ENCODE results near the gene BORA.
"Not testable (repeated sequence)": the region's sequence is repeated elsewhere in the genome, so short reads cannot be mapped to it uniquely, and the experiment has no call there.

BORA gene

GRCh38 chr13:72727417-72728289 is at the start of gene BORA, which contains the start of gene MZT1:
TSS of gene BORA (plus strand) at chr13:72727923. CDS start at chr13:72728941, 1,018 bp downstream.
TSS of gene MZT1 (minus strand) at chr13:72727629. CDS start at chr13:72727602, 27 bp downstream.
- DNase-seq, result peak; percentile 98

DNA sequence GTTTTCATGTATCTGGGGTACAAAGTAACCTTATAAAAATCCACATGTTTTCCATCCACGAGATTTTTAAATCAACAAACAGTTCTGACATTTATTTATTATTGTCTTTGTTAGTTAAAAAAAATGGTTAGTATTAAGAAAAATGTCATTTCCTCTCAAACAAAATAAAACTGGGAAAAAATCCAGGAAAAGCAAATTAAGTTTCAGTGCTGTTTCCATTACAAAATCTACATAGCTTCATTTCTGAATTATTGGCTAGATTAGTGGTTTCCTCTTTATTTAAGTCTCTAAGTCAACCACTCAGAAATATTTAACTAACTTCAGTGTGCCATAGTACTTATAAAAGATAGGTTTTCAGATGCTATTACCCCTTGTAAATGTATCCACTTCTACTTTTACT is 49.4 kb upstream of the BORA start:
- DNase-seq, result no peak

GRCh38 chr13:72680353-72680752 is 47.4 kb upstream of the BORA start:
- no peak for DNase-seq

DNA sequence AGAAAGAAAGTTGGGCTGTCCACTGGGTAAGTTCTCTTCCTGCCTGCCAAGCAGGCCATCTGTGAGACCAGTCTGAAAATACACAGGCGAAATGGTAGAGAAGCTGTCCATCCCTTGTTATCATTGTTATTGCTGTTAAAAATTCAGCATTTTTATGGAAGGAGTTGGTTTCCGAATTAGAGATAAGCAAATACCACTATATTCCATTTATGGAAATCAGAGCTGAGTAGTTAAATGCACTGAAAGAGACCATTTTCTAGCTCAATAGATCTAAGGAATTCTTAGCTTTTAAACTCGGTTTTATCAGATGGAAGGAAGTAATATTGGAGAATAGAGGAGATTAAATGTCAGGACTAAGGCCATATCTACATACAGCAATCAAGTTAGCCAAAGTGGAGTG is 41.0 kb upstream of the BORA start:
- DNase-seq, result no peak

DNA sequence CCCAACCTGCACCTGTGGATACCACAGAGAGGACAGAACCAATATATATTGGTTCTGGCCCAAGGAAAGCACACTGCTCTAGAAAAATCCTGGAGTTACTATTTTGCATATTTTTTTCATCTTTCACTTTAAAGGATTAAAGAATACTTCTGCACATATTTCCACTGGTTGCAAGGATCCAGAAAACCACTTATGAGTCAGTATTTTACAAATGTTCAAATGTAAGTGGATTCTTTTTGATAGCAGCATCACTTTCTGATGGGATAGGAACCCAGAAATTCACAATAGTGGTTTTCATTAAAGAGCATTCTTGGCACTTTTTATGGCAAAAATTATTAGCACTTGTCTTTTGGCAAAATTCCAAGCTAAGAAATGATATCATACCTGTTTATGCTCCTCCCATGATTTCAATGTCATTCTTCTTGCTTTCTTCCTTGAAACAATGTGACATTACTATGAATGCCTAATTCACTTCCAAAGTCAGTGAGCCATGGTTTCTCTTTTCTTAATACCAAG is 38.5 kb upstream of the BORA start:
- no peak for DNase-seq

- DNase-seq, result no peak
Observed at GRCh38 chr13:72692884-72693514, 34.7 kb upstream of the BORA start.

DNA sequence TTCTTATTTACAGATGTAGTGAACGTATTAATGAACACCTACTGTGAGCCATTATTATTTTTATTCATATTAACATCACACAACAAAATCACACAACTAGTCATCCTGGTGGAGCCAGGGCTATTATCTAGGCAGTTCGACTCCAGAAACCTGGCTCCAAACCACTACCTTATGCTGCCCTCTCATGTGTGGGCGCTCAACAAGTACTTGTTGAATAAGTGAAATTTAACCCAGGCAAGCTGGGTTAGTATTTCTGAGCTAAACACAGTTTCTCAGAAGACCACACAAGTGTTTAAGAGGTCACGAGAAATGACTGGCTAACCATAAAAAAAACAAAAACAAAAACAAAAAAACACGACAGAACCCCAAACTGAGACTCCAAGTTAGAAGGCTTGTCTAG is 33.9 kb upstream of the BORA start:
- DNase-seq, result no peak

DNA sequence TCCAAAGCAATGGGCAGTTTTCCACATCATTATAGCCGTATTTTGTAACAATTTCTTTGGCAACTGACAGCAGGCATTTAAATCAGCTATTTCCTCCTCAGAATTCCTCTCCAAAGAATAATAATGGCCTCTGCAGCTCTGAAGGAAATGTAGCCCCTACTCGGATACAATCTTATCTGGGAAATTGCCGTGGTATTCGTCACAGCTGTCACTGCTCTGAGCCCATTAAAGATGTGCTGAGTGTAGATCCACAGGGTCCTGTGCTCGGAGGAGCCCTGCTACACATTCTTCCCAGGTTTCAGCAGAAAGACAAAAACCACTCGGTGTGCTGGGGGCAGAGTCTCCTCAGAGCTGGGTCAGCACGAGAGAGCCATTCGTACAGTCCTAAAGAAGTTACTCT is 33.4 kb upstream of the BORA start:
- no peak for DNase-seq

- DNase-seq, result no peak
Observed at GRCh38 chr13:72696579-72696978, 31.1 kb upstream of the BORA start.

DNA sequence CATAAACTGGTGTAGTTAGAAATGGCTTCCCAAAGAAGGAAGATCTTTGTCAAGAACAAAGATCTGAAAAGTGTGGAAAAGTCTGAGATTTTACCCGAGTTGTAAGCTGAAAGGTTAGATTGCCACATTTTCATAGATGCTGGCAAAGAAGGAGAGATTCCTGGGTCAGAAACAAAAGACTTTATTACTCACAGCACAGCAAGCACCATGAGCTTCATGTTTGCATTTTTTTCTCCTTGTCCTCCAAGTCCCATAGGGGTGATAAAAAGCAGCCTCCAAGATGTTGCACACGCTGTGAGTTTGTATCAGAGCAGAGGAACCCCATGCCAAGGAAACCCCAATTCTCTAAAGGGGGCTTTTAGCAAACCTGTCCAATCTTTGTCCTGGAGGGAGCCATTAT is 29.6 kb upstream of the BORA start:
- DNase-seq, result no peak

DNA sequence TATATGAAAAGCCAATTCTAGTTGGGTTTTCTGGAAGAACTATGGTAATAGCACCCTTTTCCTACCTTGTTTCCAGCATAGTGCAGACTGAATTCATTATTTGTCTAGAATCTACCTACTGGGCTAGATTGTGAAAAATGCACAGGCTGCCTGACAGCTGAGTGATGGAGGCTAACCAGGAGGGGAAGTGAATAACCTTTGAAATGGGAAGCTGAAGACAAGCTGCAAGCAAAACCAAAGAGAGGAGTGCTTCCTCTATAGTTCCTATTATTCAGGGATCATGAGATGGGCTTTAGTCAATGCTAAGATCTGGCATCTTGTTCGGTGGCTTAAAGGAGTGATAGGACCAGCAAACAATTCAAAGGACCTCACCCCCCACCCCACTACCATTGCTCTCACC is 27.2 kb upstream of the BORA start:
- DNase-seq, result no peak

- no peak for DNase-seq
Observed at GRCh38 chr13:72716776-72717175, 10.9 kb upstream of the BORA start.

DNA sequence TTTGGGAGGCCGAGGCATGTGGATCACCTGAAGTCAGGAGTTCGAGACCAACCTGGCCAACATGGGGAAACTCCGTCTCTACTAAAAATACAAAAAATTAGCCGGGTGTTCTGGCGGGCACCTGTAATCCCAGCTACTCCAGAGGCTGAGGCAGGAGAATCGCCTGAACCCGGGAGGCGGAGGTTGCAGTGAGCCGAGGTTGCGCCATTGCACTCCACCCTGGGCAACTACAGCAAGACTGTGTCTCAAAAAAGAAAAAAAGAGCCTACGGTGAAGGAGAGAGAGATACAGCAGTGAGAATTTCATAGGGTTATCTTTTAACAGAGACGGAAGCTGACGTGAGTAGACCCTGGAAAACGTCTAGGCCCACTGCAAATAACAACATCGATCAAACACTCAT is 1.5 kb upstream of the BORA start:
- not testable (repeated sequence) for DNase-seq

- DNase-seq, result peak; percentile 81
Observed at GRCh38 chr13:72726726-72727416, 852 bp upstream of the BORA start.

GRCh38 chr13:72728290-72728605 is 525 bp downstream of the BORA start:
- DNase-seq, result no peak

- no peak for DNase-seq
Observed at GRCh38 chr13:72737033-72737432, 9.3 kb downstream of the BORA start.

- no peak for DNase-seq
Observed at GRCh38 chr13:72740015-72740414, 12.3 kb downstream of the BORA start.

GRCh38 chr13:72745260-72745659 is 17.5 kb downstream of the BORA start:
- DNase-seq, result no peak

- DNase-seq, result no peak
Observed at GRCh38 chr13:72751220-72751619, 23.5 kb downstream of the BORA start.

DNA sequence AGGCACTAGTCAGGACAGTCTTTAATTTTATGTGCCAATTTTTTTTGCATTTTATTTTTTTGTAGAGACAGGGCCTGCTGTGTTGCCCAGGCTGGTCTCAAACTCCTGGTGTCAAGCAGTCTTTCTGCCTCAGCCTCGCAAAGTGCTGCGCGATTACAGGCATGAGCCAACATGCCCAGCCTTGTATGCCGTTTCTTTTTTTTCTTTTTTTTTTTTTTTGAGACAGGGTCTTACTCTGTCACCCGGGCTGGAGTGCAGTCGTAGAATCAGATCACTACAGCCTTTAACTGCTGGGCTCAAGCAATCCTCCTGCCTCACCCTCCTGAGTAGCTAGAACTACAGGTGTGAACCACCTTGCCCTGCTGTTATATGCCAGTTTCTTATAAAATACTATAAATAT is 26.4 kb downstream of the BORA start:
- no peak for DNase-seq

DNA sequence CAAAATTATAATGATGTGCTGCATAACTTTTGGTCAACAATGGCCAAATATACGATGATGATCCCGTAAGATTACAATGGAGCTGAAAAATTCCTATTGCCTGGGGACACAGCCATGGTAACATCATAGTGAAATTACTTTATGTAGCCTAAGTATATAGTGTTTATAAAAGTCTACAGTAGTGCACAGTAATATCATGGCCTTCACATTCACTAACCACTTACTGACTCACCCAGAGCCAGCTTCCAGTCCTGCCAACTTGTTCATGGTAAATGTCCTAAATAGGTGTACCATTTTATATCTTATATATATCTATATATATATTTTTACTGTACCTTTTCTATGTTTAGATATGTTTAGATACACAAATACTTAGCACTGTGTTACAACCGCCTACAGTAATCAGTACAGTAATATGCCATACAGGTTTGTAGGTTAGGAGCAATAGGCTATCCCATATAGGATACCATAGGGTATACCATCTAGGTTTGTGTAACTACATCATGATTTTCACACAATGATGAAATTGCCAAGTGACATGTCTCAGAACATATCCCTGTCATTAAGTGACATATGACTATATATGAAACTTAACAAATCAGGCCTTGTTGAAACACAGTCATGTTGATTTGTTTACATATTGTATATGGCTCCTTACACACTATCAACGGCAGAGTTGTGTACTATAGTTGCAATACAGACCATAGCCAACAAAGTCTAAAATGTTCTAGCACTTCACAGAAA is 30.2 kb downstream of the BORA start:
- no peak for DNase-seq

- DNase-seq, result no peak
Observed at GRCh38 chr13:72760189-72760588, 32.5 kb downstream of the BORA start.

DNA sequence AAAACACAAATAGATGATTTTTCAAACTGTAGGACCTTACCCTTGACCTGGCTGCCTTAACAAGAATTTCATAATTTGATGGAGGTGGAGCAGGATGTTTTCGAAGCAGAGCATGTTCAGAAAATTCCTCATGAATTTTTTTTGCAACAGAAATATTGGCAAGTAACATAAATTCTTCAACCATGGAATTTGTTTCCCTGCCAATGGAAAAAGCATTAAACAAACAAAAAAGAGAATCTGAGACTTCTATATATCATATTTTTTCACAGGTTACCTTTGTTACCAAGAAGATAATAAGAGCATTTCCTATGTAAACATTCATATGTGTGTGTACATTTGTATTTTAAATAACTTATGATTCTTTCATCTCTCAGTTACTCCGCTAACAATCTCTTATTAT is 35.7 kb downstream of the BORA start:
- DNase-seq, result no peak

Measured in activated effector memory CD4-positive, alpha-beta T cell treated with anti-CD3 and anti-CD28 coated beads, Interleukin-2, amount 50 U/mL, for 16 hours (primary cell).